Nephron (organoid): ENCODE results near the gene CNTNAP2.

Source experiments
- H3K27ac Mint-ChIP-seq, 3 experiments: 2 replicates each; pipeline ENCODE4 v1.8.0; 2020; ENCODE audit warnings: mixed read lengths in 3 of 3, mild to moderate bottlenecking in 2 of 3, moderate library complexity in 1 of 3
- H3K27me3 Mint-ChIP-seq: 2 replicates; pipeline ENCODE4 v1.8.0; 2021; ENCODE audit warnings: low read depth, mild to moderate bottlenecking, moderate library complexity, mixed read lengths
- H3K36me3 Mint-ChIP-seq: 2 replicates; pipeline ENCODE4 v1.8.0; 2020; ENCODE audit warnings: low read depth, mixed read lengths
- H3K4me1 Mint-ChIP-seq: 2 replicates; pipeline ENCODE4 v1.8.0; 2020; ENCODE audit warnings: mixed read lengths
- H3K4me3 Mint-ChIP-seq, 3 experiments: 2 replicates each; pipeline ENCODE4 v1.8.0; 2020; ENCODE audit warnings: mild to moderate bottlenecking in 3 of 3, mixed read lengths in 3 of 3, moderate library complexity in 2 of 3
- H3K9me3 Mint-ChIP-seq: 2 replicates; pipeline ENCODE4 v1.8.0; 2020; ENCODE audit warnings: mixed read lengths
- CTCF ChIP-seq, 3 experiments: fragments of 200-600 bp; sonication (generic); IDR thresholded peaks; one replicate each; pipeline ENCODE4 v1.5.0; 2021; ENCODE audit warnings: antibody characterized with exemption in 3 of 3; ENCODE audit not compliant: unreplicated experiment in 3 of 3

Gene CNTNAP2

DNA sequence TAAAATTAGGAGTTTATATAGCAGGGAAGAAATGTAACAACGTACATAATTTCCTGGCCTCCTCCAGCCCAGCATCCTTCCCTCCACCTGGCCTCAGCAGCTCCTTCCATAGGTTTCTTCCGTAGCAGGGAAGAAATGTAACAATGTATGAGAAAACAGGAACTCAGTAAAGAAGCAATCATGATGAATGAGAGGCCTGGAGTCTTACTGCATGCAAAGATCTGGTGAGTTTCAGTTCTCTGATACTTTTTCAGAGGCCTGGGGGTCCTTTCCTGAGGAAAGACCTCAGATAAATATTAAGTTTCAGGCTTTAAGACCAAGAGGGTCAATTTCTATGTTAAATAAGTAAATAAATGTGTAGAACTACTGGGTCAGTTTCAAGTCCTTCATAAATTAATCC, 2318.3 kb downstream of the CNTNAP2 start:
- Mint-ChIP-seq H3K4me3 (no peak overlapping the region), H3K36me3 (no peaks in the 10 kb centered on the region), H3K27ac (peak overlapping the region in 2 of 3 experiments; percentile 12 to 29), H3K27me3 (peaks cover 22% of the 10 kb centered on the region), H3K4me1 (peaks cover 15% of the 10 kb centered on the region), H3K9me3 (no peaks in the 10 kb centered on the region)
- TF ChIP-seq CTCF (IDR thresholded peaks at IDR 0.05; ENCODE audit: unreplicated experiment in 3 of 3), result no peak

GRCh38 chr7:148435715-148436114, 2319.1 kb downstream of the CNTNAP2 start:
- no peak overlapping the region for H3K4me3 Mint-ChIP-seq
- no peaks in the 10 kb centered on the region for H3K9me3 Mint-ChIP-seq
- H3K4me1 Mint-ChIP-seq, result peaks cover 15% of the 10 kb centered on the region
- H3K27ac Mint-ChIP-seq, result peak overlapping the region in 1 of 3 experiments; percentile 29
- TF ChIP-seq CTCF (IDR thresholded peaks at IDR 0.05; ENCODE audit: unreplicated experiment in 3 of 3), result no peak
- no peaks in the 10 kb centered on the region for H3K36me3 Mint-ChIP-seq
- peaks cover 22% of the 10 kb centered on the region for H3K27me3 Mint-ChIP-seq

DNA sequence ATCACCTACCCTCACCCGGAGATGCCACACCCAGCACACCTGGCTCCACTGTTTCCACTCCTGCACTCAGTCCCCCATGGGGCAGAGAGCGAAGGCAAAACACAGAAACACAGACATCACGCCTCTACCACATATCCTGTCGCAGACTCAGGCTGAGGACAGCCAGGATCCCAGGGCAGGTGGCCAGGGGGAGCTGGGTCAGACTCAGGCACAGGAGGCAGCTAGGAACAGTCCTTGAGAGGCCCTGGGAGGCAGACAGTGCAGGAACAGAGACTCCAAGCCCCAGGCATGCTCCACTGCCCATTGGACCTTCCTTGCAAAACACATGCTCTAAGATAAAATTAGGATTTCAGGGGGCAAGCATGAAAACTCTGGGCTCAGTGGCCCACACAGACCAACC, 2319.5 kb downstream of the CNTNAP2 start:
- TF ChIP-seq CTCF (IDR thresholded peaks at IDR 0.05; ENCODE audit: unreplicated experiment in 3 of 3), result no peak
- H3K4me3 Mint-ChIP-seq, result no peak overlapping the region
- H3K27me3 Mint-ChIP-seq, result peaks cover 21% of the 10 kb centered on the region

DNA sequence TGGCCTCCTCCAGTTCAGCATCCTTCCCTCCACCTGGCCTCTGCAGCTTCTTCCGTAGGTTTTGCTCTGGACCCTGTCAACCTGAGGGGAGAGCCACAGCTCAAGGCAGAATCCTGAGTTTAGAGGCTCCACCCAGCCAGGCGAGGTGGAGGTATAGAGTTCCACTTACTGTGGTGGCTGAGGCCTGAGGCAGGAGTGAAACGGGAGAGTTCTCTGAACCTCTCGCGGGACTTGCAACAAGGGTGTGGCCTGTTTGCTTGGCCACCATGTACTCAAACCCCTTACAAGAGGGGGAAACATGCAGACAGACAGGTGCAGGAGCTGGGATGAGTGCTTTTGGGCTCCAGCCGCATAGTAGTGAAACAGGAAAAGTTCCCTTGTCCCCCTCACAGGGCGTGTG, 2320.0 kb downstream of the CNTNAP2 start:
- peaks cover 17% of the 10 kb centered on the region for H3K27me3 Mint-ChIP-seq
- H3K9me3 Mint-ChIP-seq, result peaks cover 3% of the 10 kb centered on the region
- no peak overlapping the region for H3K4me3 Mint-ChIP-seq
- H3K27ac Mint-ChIP-seq, result no peak overlapping the region
- no peaks in the 10 kb centered on the region for H3K36me3 Mint-ChIP-seq
- TF ChIP-seq CTCF (IDR thresholded peaks at IDR 0.05; ENCODE audit: unreplicated experiment in 3 of 3), result no peak
- H3K4me1 Mint-ChIP-seq, result peaks cover 15% of the 10 kb centered on the region

More for the DNA sequence above, 2319.5 kb downstream of the CNTNAP2 start:
- H3K9me3 Mint-ChIP-seq, result no peaks in the 10 kb centered on the region
- no peaks in the 10 kb centered on the region for H3K36me3 Mint-ChIP-seq
- no peak overlapping the region for H3K27ac Mint-ChIP-seq
- H3K4me1 Mint-ChIP-seq, result peaks cover 15% of the 10 kb centered on the region

DNA sequence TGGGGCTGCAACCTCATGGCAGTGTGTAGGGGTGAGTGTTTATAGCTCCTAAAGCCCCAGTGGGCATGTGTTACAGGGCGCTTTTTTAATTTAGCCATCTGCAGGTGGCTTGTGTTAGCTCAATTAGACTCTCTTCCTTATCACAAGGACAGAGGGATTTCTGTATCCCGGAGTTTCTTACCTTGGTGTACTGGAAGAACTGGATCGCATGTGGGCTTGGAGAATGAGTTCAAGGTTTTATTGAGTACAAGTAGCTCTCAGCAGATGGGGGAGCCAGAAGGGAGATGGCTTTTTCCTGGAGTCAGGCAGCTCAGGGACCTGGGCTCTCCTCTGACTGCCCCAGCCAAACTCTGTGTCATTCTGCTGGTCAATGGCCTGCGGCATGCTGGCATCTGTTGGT, 2320.4 kb downstream of the CNTNAP2 start:
- H3K27ac Mint-ChIP-seq, result no peak overlapping the region
- H3K9me3 Mint-ChIP-seq, result peaks cover 3% of the 10 kb centered on the region
- no peak overlapping the region for H3K4me3 Mint-ChIP-seq
- H3K4me1 Mint-ChIP-seq, result peaks cover 15% of the 10 kb centered on the region
- TF ChIP-seq CTCF (IDR thresholded peaks at IDR 0.05; ENCODE audit: unreplicated experiment in 3 of 3), result no peak
- peaks cover 17% of the 10 kb centered on the region for H3K27me3 Mint-ChIP-seq
- no peaks in the 10 kb centered on the region for H3K36me3 Mint-ChIP-seq

- TF ChIP-seq CTCF (IDR thresholded peaks at IDR 0.05; ENCODE audit: unreplicated experiment in 3 of 3), result no peak
- Mint-ChIP-seq H3K9me3 (peaks cover 14% of the 10 kb centered on the region), H3K36me3 (no peaks in the 10 kb centered on the region), H3K4me1 (peaks cover 7% of the 10 kb centered on the region), H3K27me3 (peaks cover 5% of the 10 kb centered on the region), H3K27ac (no peak overlapping the region), H3K4me3 (no peak overlapping the region)
These were observed 2325.6 kb downstream of the CNTNAP2 start for GRCh38 chr7:148442141-148442655.
